CD4-positive, alpha-beta memory T cell (primary cell): ENCODE results near the gene SLC25A12. TPM values are rescaled to one million over a fixed set of nuclear protein-coding genes. Genes with fewer than 3 reads are reported as not detected.
"Not testable (repeated sequence)": the region's sequence is repeated elsewhere in the genome, so short reads cannot be mapped to it uniquely, and the experiment has no call there.

Experiments used
- CTCF ChIA-PET: fragments of 350-600 bp; sonication (Branson Sonifier 250); formaldehyde crosslinking; loops from one replicate; lab custom pipeline; 2021; ENCODE audit warnings: inconsistent platforms; ENCODE audit not compliant: partially characterized antibody; lab: Charles Lee
- POLR2A ChIA-PET: fragments of 350-600 bp; sonication (Branson Sonifier 250); formaldehyde crosslinking; loops from one replicate; lab custom pipeline; 2021; ENCODE audit not compliant: partially characterized antibody; lab: Charles Lee
- DNase-seq, 5 donors: peaks; one replicate each; pipeline versions ENCODE4 v3.0.0 to v3.0.0-alpha.2; 2020 to 2022; ENCODE audit warnings: mixed read lengths in 1 of 5
- H3K27ac ChIP-seq: one replicate; pipeline ENCODE4 v1.7.0; 2013; ENCODE audit warnings: low read depth, low read length
- H3K27me3 ChIP-seq: 2 replicates; pipeline ENCODE4 v1.7.0; 2013; ENCODE audit warnings: mild to moderate bottlenecking, low read length, moderate library complexity; ENCODE audit not compliant: insufficient read depth
- H3K36me3 ChIP-seq: 2 replicates; pipeline ENCODE4 v1.7.0; 2013; ENCODE audit warnings: mild to moderate bottlenecking, low read length, moderate library complexity; ENCODE audit not compliant: insufficient read depth
- H3K4me1 ChIP-seq: 2 replicates; pipeline ENCODE4 v1.7.0; 2013; ENCODE audit warnings: mild to moderate bottlenecking, low read length, moderate library complexity; ENCODE audit not compliant: insufficient read depth
- H3K4me3 ChIP-seq, 2 donors: one replicate each; pipeline ENCODE4 v1.7.0; 2013; ENCODE audit warnings: low read length in 2 of 2, mild to moderate bottlenecking in 1 of 2
- H3K9me3 ChIP-seq, 2 donors: one replicate each; pipeline ENCODE4 v1.7.0; 2013; ENCODE audit warnings: low read length in 2 of 2, control low read depth in 1 of 2; ENCODE audit not compliant: control insufficient read depth in 1 of 2
- H3K27ac Mint-ChIP-seq, 7 donors: one replicate each; pipeline ENCODE4 v1.8.0; 2020 to 2021; ENCODE audit warnings: mixed read lengths in 7 of 7, mild to moderate bottlenecking in 6 of 7, inconsistent platforms in 3 of 7, moderate library complexity in 3 of 7
- H3K27me3 Mint-ChIP-seq, 2 donors: one replicate each; pipeline ENCODE4 v1.8.0; 2020 to 2021; ENCODE audit warnings: mixed read lengths in 2 of 2
- H3K36me3 Mint-ChIP-seq, 2 donors: one replicate each; pipeline ENCODE4 v1.8.0; 2020 to 2021; ENCODE audit warnings: mixed read lengths in 2 of 2, inconsistent platforms in 1 of 2, mild to moderate bottlenecking in 1 of 2
- H3K4me1 Mint-ChIP-seq, 4 donors: one replicate each; pipeline ENCODE4 v1.8.0; 2020 to 2021; ENCODE audit warnings: mixed read lengths in 4 of 4, mild to moderate bottlenecking in 1 of 4
- H3K4me3 Mint-ChIP-seq, 8 donors: one replicate each; pipeline ENCODE4 v1.8.0; 2020 to 2021; ENCODE audit warnings: mixed read lengths in 8 of 8, mild to moderate bottlenecking in 7 of 8, moderate library complexity in 6 of 8, inconsistent platforms in 3 of 8
- H3K9me3 Mint-ChIP-seq, 8 donors: one replicate each; pipeline ENCODE4 v1.8.0; 2020 to 2021; ENCODE audit warnings: mixed read lengths in 8 of 8, mild to moderate bottlenecking in 5 of 8, inconsistent platforms in 3 of 8, moderate library complexity in 1 of 8
- intact Hi-C: fragments of 100-400 bp; cut with micrococcal nuclease; formaldehyde crosslinking; loops from one replicate; pipeline ENCODE4 v1.15.1; 2023
- polyA plus RNA-seq, 2 donors: library from polyadenylated mRNA; unstranded; fragments of 300-500 nt; fragmentation: Illumina TruSeq; gene quantifications; one replicate each; pipeline ENCODE4 v1.2.3, GENCODE V29; 2021
- total RNA-seq, 2 experiments: library from RNA; stranded (reverse); gene quantifications; one replicate each; pipeline ENCODE4 v1.2.3, GENCODE V29; 2021

The SLC25A12 gene
- total and polyA plus RNA-seq, 4 experiments from 2014 or later = 7.4 to 14.9 (median 14.4) TPM

- Mint-ChIP-seq H3K27me3 (no peaks in the 10 kb centered on the region), H3K36me3 (peaks cover 33% of the 10 kb centered on the region in 2 donors), H3K4me1 (no peaks in the 10 kb centered on the region), H3K27ac (no peak overlapping the region), H3K9me3 (no peaks in the 10 kb centered on the region), H3K4me3 (no peak overlapping the region)
- Histone ChIP-seq H3K9me3 (no peaks in the 10 kb centered on the region), H3K27ac (no peak overlapping the region), H3K4me3 (no peak overlapping the region), H3K27me3 (no peaks in the 10 kb centered on the region), H3K36me3 (no peaks in the 10 kb centered on the region), H3K4me1 (no peaks in the 10 kb centered on the region)
- ChIA-PET CTCF (interaction anchor here (1.2 kb wide), 1 partner anchor 293 kb away, joined by 4 read pairs; no protein-coding TSS in a partner anchor), POLR2A (no interaction called here)
- no peak for DNase-seq
- intact Hi-C loops = loop anchor here (5.0 kb wide), 1 partner anchor 669 kb away; no protein-coding TSS in a partner anchor
Observed at GRCh38 chr2:171813729-171814128, 80.3 kb downstream of the SLC25A12 start.

- no peaks in the 10 kb centered on the region for H3K4me1 Mint-ChIP-seq
- Histone ChIP-seq H3K9me3 (no peaks in the 10 kb centered on the region), H3K27ac (no peak overlapping the region), H3K4me1 (no peaks in the 10 kb centered on the region), H3K4me3 (no peak overlapping the region), H3K27me3 (no peaks in the 10 kb centered on the region), H3K36me3 (no peaks in the 10 kb centered on the region)
- DNase-seq = no peak
- no peaks in the 10 kb centered on the region for H3K27me3 Mint-ChIP-seq
- H3K9me3 Mint-ChIP-seq = no peaks in the 10 kb centered on the region
- H3K27ac Mint-ChIP-seq = peak overlapping the region in 1 of 7 donors; percentile 78
- peaks cover 37 to 38% of the 10 kb centered on the region in 2 donors for H3K36me3 Mint-ChIP-seq
- CTCF ChIA-PET = interaction anchor here (0.7 to 1.3 kb wide), 3 partner anchors 293 to 649 kb away, joined by 4 read pairs; no protein-coding TSS in a partner anchor
- no peak overlapping the region for H3K4me3 Mint-ChIP-seq
- POLR2A ChIA-PET = no interaction called here
- intact Hi-C loops = loop anchor here (5.0 kb wide), 1 partner anchor 669 kb away; no protein-coding TSS in a partner anchor
Observed at GRCh38 chr2:171813126-171813525, 80.9 kb downstream of the SLC25A12 start.

- CTCF ChIA-PET = interaction anchor here (1.1 to 2.5 kb wide), 6 partner anchors 69 to 650 kb away, joined by 3 to 11 read pairs (median 4); no protein-coding TSS in a partner anchor
- no peaks in the 10 kb centered on the region for H3K9me3 ChIP-seq
Observed at GRCh38 chr2:171811245-171811628, 82.8 kb downstream of the SLC25A12 start.

GRCh38 chr2:171810422-171811244 lies 83.4 kb downstream of the SLC25A12 start:
- no peak overlapping the region for H3K27ac ChIP-seq
- H3K4me3 ChIP-seq = no peak overlapping the region
- Mint-ChIP-seq H3K27me3 (no peaks in the 10 kb centered on the region), H3K4me1 (no peaks in the 10 kb centered on the region), H3K27ac (no peak overlapping the region), H3K9me3 (peaks cover 0 to 2% (median 0%) of the 10 kb centered on the region in 8 donors), H3K4me3 (no peak overlapping the region), H3K36me3 (peaks cover 38 to 52% of the 10 kb centered on the region in 2 donors)
- H3K9me3 ChIP-seq = no peaks in the 10 kb centered on the region
- H3K36me3 ChIP-seq = no peaks in the 10 kb centered on the region
- ChIA-PET CTCF (interaction anchor here (0.6 to 2.5 kb wide), 8 partner anchors 35 to 651 kb away, joined by 3 to 11 read pairs (median 4); no protein-coding TSS in a partner anchor), POLR2A (no interaction called here)
- DNase-seq = no peak
- H3K27me3 ChIP-seq = no peaks in the 10 kb centered on the region
- intact Hi-C loops = loop anchor here (1.0 to 5.0 kb wide), 3 partner anchors 293 to 672 kb away; no protein-coding TSS in a partner anchor
- H3K4me1 ChIP-seq = no peaks in the 10 kb centered on the region

More at GRCh38 chr2:171811245-171811628, 82.8 kb downstream of the SLC25A12 start:
- Mint-ChIP-seq H3K27ac (no peak overlapping the region), H3K36me3 (peaks cover 38 to 52% of the 10 kb centered on the region in 2 donors), H3K27me3 (no peaks in the 10 kb centered on the region), H3K4me3 (no peak overlapping the region), H3K9me3 (peaks cover 0 to 2% (median 0%) of the 10 kb centered on the region in 8 donors), H3K4me1 (no peaks in the 10 kb centered on the region)
- H3K4me1 ChIP-seq = no peaks in the 10 kb centered on the region
- no peak overlapping the region for H3K27ac ChIP-seq
- H3K27me3 ChIP-seq = no peaks in the 10 kb centered on the region
- peak in 4 of 5 donors; percentile 3 to 14 (median 8) for DNase-seq
- intact Hi-C loops = loop anchor here (1.0 to 5.0 kb wide), 3 partner anchors 292 to 671 kb away; no protein-coding TSS in a partner anchor
- H3K36me3 ChIP-seq = no peaks in the 10 kb centered on the region
- no peak overlapping the region for H3K4me3 ChIP-seq
- POLR2A ChIA-PET = no interaction called here

GRCh38 chr2:171808885-171809284 lies 85.2 kb downstream of the SLC25A12 start:
- H3K36me3 Mint-ChIP-seq = peaks cover 35 to 54% of the 10 kb centered on the region in 2 donors
- H3K27ac Mint-ChIP-seq, H3K9me3 ChIP-seq, POLR2A ChIA-PET, H3K4me1 Mint-ChIP-seq, H3K4me1 ChIP-seq, DNase-seq, H3K4me3 Mint-ChIP-seq, CTCF ChIA-PET, H3K27me3 ChIP-seq, H3K4me3 ChIP-seq, intact Hi-C loops, H3K27ac ChIP-seq, H3K27me3 Mint-ChIP-seq, H3K36me3 ChIP-seq, H3K9me3 Mint-ChIP-seq: not testable (repeated sequence)

- CTCF ChIA-PET = no interaction called here
- Histone ChIP-seq H3K4me3 (no peak overlapping the region), H3K27me3 (no peaks in the 10 kb centered on the region), H3K27ac (no peak overlapping the region), H3K4me1 (no peaks in the 10 kb centered on the region), H3K9me3 (no peaks in the 10 kb centered on the region), H3K36me3 (no peaks in the 10 kb centered on the region)
- Mint-ChIP-seq H3K4me3 (no peak overlapping the region), H3K27ac (no peak overlapping the region), H3K36me3 (peaks cover 36 to 62% of the 10 kb centered on the region in 2 donors), H3K9me3 (peaks cover 0 to 2% (median 0%) of the 10 kb centered on the region in 8 donors), H3K4me1 (no peaks in the 10 kb centered on the region), H3K27me3 (no peaks in the 10 kb centered on the region)
- intact Hi-C loops = no loop called here
- POLR2A ChIA-PET = no interaction called here
- no peak for DNase-seq
Observed at GRCh38 chr2:171807831-171808393, 86.1 kb downstream of the SLC25A12 start.

- Histone ChIP-seq H3K4me1 (no peaks in the 10 kb centered on the region), H3K27me3 (no peaks in the 10 kb centered on the region), H3K9me3 (no peaks in the 10 kb centered on the region), H3K36me3 (no peaks in the 10 kb centered on the region), H3K4me3 (no peak overlapping the region), H3K27ac (no peak overlapping the region)
- Mint-ChIP-seq H3K9me3 (peaks cover 0 to 2% (median 0%) of the 10 kb centered on the region in 8 donors), H3K36me3 (peaks cover 33 to 61% of the 10 kb centered on the region in 2 donors), H3K4me3 (no peak overlapping the region), H3K27ac (peak overlapping the region in 1 of 7 donors; percentile 3), H3K27me3 (no peaks in the 10 kb centered on the region), H3K4me1 (no peaks in the 10 kb centered on the region)
- ChIA-PET POLR2A (no interaction called here), CTCF (no interaction called here)
- DNase-seq = no peak
- intact Hi-C loops = no loop called here
Observed at GRCh38 chr2:171807119-171807518, 86.9 kb downstream of the SLC25A12 start.
